Osteoblast (primary cell): Measurements from ENCODE around the gene SPATA17. TPM values are rescaled to one million over a fixed set of nuclear protein-coding genes. Genes with fewer than 3 reads are reported as not detected.

Experiments
- DNase-seq: peaks from one replicate; pipeline ENCODE4 v3.0.0; 2011; ENCODE audit warnings: low spot score, mixed read lengths; ENCODE audit not compliant: insufficient read length; ENCODE audit errors: missing footprints
- H2AFZ ChIP-seq: 2 replicates; pipeline ENCODE4 v1.6.0; 2011; ENCODE audit warnings: mild to moderate bottlenecking, low read length
- H3K27ac ChIP-seq: 2 replicates; pipeline ENCODE4 v1.5.1; 2011; ENCODE audit warnings: mild to moderate bottlenecking, low read depth, low read length, moderate library complexity
- H3K27me3 ChIP-seq: 2 replicates; pipeline ENCODE4 v1.6.0; 2012; ENCODE audit warnings: mild to moderate bottlenecking, control low read depth, inconsistent platforms, low read length, moderate library complexity; ENCODE audit not compliant: insufficient read depth
- H3K36me3 ChIP-seq: 2 replicates; pipeline ENCODE4 v1.5.1; 2011; ENCODE audit warnings: mild to moderate bottlenecking, low read length, control low read depth, moderate library complexity; ENCODE audit not compliant: insufficient read depth
- H3K4me1 ChIP-seq: 2 replicates; pipeline ENCODE4 v1.5.1; 2011; ENCODE audit warnings: mild to moderate bottlenecking, low read length, control low read depth, moderate library complexity; ENCODE audit not compliant: insufficient read depth
- H3K4me2 ChIP-seq: 2 replicates; pipeline ENCODE4 v1.6.0; 2011; ENCODE audit warnings: mild to moderate bottlenecking, low read length; ENCODE audit not compliant: insufficient read depth
- H3K4me3 ChIP-seq: fragments of 200-600 bp; sonication (generic); 3 replicates; pipeline ENCODE4 v1.5.1; 2012; ENCODE audit warnings: mild to moderate bottlenecking, low read length, inconsistent platforms; ENCODE audit not compliant: insufficient read depth
- H3K79me2 ChIP-seq: 2 replicates; pipeline ENCODE4 v1.6.0; 2012; ENCODE audit warnings: mild to moderate bottlenecking, low read length, control low read depth, inconsistent platforms; ENCODE audit not compliant: insufficient read depth
- H3K9me3 ChIP-seq: 2 replicates; pipeline ENCODE4 v1.5.1; 2011; ENCODE audit warnings: low read depth, low read length, control low read depth
- H4K20me1 ChIP-seq: 2 replicates; pipeline ENCODE4 v1.6.0; 2012; ENCODE audit warnings: mild to moderate bottlenecking, low read length, control low read depth; ENCODE audit not compliant: insufficient read depth
- total RNA-seq: library from RNA; depleted of rRNA; stranded (reverse); fragments of >200 nt; gene quantifications from 2 replicates; pipeline ENCODE4 v1.2.3, GENCODE V29; 2012
- TF ChIP-seq, protein P1 (sequence below): IDR thresholded peaks from 2 replicates; pipeline ENCODE4 v1.5.1; 2011; ENCODE audit warnings: mild to moderate bottlenecking, low read depth, low read length, moderate library complexity; ENCODE audit errors: extremely low read depth

The SPATA17 gene
- total RNA-seq, 1 donor = 0.36 TPM

DNA sequence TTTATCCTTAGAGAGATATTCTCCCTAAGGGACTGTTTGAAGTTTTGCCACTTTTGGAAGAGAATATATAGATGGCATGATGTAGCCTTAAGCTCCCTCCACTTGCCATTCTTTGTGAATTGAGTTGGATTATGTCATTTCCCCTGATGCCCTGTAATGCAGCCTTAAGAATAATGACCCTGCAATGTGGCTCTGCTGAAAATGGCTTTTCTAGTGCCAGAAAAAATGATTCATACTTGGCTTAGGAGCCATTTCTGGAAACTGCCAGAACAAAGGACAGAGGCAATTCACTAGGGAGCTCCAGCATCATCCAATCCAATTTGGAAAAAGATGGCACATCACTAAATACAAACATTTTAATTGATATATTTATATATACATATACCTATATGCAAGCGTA, 265.3 kb downstream of the SPATA17 start:
- Histone ChIP-seq H3K27me3 (no peaks in the 10 kb centered on the region), H3K27ac (no peak overlapping the region), H3K4me1 (no peaks in the 10 kb centered on the region), H3K36me3 (no peaks in the 10 kb centered on the region), H4K20me1 (no peaks in the 10 kb centered on the region), H3K79me2 (no peaks in the 10 kb centered on the region), H3K9me3 (no peaks in the 10 kb centered on the region), H3K4me3 (no peak overlapping the region), H3K4me2 (no peak overlapping the region), H2AFZ (no peak overlapping the region)
- TF ChIP-seq, protein P1, sequence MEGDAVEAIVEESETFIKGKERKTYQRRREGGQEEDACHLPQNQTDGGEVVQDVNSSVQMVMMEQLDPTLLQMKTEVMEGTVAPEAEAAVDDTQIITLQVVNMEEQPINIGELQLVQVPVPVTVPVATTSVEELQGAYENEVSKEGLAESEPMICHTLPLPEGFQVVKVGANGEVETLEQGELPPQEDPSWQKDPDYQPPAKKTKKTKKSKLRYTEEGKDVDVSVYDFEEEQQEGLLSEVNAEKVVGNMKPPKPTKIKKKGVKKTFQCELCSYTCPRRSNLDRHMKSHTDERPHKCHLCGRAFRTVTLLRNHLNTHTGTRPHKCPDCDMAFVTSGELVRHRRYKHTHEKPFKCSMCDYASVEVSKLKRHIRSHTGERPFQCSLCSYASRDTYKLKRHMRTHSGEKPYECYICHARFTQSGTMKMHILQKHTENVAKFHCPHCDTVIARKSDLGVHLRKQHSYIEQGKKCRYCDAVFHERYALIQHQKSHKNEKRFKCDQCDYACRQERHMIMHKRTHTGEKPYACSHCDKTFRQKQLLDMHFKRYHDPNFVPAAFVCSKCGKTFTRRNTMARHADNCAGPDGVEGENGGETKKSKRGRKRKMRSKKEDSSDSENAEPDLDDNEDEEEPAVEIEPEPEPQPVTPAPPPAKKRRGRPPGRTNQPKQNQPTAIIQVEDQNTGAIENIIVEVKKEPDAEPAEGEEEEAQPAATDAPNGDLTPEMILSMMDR = no peak
- DNase-seq = no peak

DNA sequence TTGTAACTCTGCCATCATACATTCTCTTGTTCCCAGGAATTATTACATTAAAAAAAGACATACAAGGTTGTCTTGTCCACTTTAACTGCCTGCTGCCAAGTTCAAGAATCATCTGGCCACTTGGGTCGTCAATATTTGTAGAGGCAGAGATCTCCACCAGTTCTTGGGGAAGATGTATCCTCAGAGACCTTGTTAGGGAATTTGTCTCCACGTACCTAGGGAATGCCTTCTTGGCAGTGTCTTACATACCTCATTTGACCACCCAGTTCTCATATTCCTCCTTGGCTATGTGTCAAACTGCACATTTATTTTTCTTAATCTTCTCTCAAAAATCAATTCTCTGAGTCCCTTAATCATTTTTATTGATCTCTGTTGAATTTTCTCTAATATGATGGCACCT, 266.0 kb downstream of the SPATA17 start:
- H3K4me2 ChIP-seq = no peak overlapping the region
- H4K20me1 ChIP-seq = no peaks in the 10 kb centered on the region
- TF ChIP-seq, protein P1 = no peak
- no peak overlapping the region for H2AFZ ChIP-seq
- H3K27ac ChIP-seq = no peak overlapping the region
- H3K4me3 ChIP-seq = no peak overlapping the region
- no peaks in the 10 kb centered on the region for H3K27me3 ChIP-seq
- H3K9me3 ChIP-seq = no peaks in the 10 kb centered on the region
- DNase-seq = no peak
- no peaks in the 10 kb centered on the region for H3K4me1 ChIP-seq
- H3K36me3 ChIP-seq = no peaks in the 10 kb centered on the region
- no peaks in the 10 kb centered on the region for H3K79me2 ChIP-seq

DNA sequence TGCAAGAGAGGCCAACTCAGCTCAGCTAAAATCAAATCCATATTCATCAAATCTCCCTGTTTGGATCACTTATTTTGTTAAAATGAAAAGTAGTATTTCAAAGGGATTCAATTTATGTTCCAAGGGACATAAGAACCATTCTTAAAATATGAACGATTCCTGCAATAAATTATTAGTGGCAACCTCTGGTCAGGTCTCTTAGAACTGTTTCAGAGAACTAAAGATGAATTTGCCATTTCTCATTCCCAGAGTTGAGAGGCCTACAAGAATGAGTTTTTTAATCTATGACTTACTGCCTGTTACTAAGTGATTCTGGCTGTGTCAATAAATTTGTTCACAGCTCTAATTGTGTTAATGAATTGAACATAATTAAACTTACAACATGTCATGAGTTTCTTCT, 268.5 kb downstream of the SPATA17 start:
- H3K36me3 ChIP-seq = no peaks in the 10 kb centered on the region
- no peaks in the 10 kb centered on the region for H3K9me3 ChIP-seq
- no peaks in the 10 kb centered on the region for H3K79me2 ChIP-seq
- no peak overlapping the region for H3K4me3 ChIP-seq
- TF ChIP-seq, protein P1 = no peak
- H3K27ac ChIP-seq = no peak overlapping the region
- H3K4me1 ChIP-seq = no peaks in the 10 kb centered on the region
- H3K27me3 ChIP-seq = no peaks in the 10 kb centered on the region
- H3K4me2 ChIP-seq = no peak overlapping the region
- no peak overlapping the region for H2AFZ ChIP-seq
- no peak for DNase-seq
- H4K20me1 ChIP-seq = no peaks in the 10 kb centered on the region

DNA sequence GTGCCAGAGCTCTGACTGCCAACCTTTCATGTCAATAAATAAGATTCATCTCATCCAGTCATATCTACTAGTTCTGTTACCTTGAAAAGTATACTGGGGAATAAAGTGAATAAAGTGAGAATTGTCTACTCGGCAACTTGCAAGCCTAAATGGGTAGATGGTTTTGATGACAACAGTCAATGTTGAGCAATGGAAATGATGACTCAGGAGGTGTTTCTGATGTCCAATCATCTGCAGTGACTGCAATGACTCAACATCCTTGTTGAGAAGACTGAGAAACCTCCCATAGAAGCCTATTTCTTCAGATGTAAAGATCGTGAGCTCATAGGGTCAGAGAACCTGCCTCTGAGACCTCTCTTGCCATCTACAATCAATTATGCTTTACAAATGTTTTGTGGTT, 276.4 kb downstream of the SPATA17 start:
- no peak for DNase-seq
- H2AFZ ChIP-seq = no peak overlapping the region
- H4K20me1 ChIP-seq = no peaks in the 10 kb centered on the region
- H3K27ac ChIP-seq = no peak overlapping the region
- no peaks in the 10 kb centered on the region for H3K36me3 ChIP-seq
- H3K27me3 ChIP-seq = no peaks in the 10 kb centered on the region
- no peaks in the 10 kb centered on the region for H3K9me3 ChIP-seq
- no peaks in the 10 kb centered on the region for H3K79me2 ChIP-seq
- H3K4me2 ChIP-seq = no peak overlapping the region
- no peak overlapping the region for H3K4me3 ChIP-seq
- no peaks in the 10 kb centered on the region for H3K4me1 ChIP-seq
- TF ChIP-seq, protein P1 = no peak
